HG03066 (cell line): ENCODE measurements around the gene KIF23.

Experiments used
- ATAC-seq: cut with Tn5 transposase; IDR thresholded peaks from one replicate; pipeline ENCODE4 v1.9.1; 2021; ENCODE audit warnings: low read depth; ENCODE audit not compliant: unreplicated experiment

The KIF23 gene

DNA sequence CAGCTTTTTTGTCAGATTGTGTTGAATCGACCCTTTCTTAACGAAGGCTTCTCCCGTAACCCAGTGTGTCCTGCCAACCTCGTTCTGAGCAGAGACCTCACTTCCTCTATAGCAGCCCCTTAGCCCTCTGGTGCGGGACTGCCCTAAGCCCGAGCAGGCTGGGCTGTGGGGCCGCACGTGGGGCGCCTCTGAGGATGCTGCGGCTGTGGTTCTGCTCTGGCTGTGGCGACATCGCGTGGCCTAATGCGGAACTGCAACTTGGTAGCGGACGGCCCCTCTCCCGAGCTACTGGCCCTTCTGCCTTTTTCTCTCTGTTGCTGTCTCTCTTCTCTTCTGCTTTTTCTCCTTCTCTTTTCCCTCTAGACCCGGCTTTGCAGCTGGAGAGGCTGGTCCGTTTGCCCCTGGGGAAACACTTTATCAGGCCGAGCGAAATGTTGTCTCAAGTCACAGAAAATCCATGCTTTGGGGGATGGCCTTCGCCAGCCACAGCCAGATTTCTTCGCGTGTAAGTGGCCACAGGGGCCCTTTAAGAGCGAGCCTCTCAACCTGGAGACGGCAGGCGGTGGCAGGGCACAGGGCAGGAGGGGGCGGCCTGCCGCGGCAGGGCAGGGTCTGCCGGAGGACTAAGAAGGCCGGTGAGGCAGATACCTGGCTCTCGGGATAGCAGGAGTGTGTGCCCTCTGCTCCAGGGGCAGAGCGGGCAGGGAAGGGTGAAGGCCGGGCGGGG is 19.4 kb upstream of the KIF23 start:
- no peak for ATAC-seq

DNA sequence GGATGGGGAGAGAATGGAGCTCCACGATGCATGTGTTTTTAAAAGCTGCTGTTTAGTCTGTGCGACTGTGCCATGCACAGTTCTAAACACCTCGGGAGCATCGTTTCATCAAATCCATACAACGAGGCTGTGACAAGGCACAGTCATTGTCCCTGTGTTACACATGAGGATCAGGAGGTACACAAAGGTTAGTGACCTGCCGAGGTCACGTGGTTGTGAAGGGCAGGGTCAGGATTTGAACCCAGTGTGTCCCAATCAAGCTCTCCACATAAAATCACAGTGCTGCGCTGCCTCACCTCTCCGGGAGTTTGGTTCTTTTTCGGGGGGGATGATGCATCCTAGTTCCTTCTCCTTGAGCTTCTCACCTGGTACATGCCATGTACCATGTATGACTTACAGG is 18.7 kb upstream of the KIF23 start:
- no peak for ATAC-seq

DNA sequence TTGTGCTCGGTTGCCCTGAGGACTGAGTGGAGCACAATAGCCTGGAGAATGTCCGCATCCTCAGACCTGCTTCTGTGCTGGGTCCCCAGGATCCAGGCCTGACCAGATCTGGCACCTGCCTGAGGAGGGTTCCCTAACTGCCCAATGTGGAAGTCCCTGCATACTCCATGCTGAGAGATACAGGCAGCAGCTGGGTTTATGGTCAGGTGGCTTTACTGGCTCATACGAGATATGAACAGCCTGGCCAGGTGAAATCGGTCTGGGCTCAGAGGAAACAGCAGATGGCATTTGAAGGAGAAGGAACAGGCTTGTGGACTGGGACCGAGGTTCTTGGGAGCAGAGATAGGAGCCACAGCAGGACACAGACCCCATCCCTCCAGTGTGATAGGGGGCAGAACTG is 18.2 kb upstream of the KIF23 start:
- ATAC-seq, result no peak

DNA sequence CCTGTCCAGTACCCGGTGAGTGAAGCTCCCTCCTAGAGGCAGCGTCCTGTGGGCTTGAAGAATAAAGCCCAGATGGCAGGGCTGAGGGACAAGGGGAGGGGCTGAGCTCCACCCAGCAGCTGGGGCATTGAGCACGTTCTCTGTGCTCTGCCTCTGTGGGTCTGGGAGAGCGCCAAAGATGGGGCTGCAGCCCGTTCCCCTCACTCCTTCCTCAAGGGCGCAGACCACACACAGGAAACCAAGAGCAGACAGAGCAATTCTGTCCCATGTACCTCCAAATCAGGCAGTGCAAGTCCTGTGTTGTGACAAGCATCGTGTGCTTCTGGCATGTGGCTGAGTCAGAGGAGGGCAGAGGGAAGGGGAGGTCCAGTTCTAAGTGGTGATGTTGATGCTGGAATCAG is 15.7 kb upstream of the KIF23 start:
- no peak for ATAC-seq

DNA sequence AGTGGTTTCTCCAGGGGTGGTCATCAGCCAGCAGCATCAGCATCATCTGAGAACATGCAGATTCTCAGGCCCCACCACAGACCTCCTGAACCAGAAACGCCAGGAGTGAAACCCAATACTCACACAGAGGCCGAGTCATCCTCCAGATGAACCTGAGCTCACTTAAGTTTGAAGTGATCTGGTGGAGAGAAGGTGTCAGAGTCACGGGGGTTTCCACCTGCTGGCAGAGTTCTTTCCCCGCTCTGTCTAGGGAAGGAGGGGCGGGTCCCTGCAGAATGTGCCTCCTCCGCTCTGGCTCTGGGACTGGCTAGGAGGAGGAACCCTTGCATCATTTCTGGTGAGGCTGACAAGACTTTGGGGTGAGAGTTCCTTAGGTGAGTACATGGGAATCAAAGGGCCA is 13.3 kb upstream of the KIF23 start:
- ATAC-seq, result no peak

DNA sequence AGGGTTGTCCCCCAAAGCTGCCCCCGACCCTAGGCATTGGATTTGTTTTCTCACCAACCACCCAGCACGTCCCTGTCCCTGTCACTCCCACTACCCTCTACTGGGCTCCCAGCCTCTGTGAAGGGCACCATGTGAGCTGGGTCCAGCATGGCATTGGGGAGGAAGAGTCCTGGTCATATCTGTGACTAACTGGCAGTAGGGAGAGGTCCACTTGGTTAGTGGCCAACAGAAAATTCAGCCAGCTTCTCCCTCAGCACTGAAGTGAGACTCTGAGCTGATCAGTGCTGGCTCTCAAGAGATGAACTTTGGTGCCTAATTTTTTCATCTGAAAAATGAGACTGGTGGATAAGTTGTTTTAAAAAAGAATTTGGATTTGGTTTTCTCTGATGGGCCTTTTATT is 11.3 kb upstream of the KIF23 start:
- no peak for ATAC-seq

DNA sequence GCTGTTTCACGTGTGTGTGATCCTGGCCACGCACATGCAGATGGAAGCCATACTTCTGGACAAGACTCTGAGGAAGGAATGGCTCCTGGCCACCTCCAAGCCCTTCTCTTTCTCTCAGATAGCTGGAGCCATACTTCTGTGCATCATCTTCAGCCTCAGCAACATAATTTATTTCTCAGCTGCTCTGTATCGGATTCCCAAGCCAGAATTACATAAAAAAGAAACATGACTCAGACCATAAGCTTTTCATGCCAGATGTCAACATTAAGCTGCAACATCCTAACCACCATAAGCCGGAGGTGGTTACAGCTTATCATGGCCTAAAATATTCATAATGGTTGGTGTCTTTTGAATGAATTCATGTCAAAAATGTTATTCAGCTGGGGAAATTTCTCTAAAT is 10.6 kb upstream of the KIF23 start:
- no peak for ATAC-seq

DNA sequence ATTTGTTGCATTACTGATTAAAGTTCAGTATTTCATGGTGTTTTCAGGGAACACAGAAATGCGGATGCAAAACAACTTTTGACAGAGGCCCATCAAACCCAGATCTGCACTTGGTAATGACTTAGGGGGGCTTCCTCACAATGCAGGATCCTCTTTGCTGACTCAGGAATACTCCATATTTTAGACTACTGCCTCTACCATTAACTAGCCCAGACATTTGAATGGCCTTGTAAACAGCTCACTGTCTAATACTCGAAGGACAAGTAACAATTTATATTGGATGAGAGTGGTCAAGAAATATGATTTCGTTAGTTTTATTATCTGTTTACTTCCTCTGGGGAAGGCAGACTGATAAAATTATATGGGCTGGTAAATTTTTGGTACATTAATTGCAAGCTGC is 9.0 kb upstream of the KIF23 start:
- ATAC-seq, result no peak

DNA sequence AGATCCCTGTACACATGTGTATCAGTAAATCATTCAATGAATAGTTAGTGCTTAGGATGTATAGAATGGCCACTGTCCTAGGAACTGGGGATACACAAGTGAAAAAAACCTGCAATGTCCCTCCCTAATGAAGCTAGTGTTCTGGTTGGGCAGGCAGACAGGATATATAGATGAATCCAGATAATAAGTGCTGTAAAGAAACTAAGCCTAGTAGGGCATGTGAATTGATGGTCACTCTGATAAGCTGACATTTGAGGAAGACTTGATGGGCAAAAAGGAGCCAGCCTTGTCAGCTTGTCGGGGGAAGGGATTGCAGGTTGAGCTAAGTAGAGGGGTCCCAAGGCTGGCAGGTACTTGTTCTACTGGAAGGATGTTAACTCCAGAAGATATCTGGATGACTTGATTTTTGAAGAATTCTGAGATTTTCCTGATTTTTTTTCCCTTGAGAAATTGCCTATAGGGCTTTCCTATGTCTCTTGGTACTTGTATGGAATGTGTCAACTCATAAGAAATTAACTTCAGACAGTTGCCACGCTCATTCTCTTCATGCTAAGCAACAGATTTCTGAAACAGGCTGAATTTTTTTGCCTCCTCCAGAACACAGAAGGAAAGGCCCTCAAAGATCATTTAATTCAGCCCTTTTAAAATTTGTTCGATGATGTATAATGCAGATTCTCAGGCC is 6.3 kb upstream of the KIF23 start:
- ATAC-seq, result no peak

DNA sequence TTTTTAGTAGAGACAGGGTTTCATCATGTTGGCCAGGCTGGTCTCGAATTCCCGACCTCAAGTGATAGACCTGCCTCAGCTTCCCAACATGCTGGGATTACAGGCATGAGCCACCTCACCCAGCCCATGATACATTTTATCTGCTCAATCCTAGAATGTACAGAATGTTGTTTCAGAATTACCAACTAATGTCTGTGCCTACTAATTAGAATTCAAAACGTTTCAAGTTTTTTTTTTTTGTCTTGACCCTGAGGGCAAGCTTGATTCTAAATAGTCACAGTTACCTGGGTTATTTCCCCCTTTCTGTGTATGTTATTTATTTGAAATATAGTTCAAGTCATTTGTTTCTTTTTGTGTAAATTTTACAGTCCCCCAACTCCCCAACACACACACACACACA is 5.3 kb upstream of the KIF23 start:
- ATAC-seq, result no peak

DNA sequence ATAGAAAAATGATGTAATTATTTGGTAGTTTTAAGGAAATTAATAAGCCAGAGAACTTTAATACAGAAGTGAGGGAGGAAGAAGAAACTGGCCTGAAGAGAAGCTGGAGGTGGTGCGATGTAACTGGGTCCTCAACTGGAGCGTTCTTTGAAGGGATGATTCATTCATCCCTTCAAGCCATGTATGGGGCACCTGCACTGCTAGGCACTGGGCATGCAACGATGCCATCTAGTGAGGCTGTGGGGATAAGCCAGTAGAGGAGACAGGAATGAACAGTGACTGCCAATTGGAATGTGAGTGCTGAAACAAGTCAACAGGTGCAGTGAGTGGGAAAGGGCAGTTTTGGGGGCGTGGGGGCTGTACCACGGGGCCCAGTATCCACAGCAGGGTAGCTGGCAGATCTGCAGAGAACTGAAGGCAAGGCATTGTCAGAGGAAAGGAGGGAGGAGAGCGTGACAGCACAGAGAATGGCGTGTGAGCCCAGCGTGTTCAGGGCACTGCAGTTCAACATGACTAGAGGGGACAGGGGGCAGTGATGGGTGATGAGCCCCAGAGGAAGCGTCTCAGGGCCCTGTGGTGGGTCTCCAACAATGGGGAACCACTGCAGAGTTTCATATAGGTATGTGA is 3.8 kb upstream of the KIF23 start:
- no peak for ATAC-seq

DNA sequence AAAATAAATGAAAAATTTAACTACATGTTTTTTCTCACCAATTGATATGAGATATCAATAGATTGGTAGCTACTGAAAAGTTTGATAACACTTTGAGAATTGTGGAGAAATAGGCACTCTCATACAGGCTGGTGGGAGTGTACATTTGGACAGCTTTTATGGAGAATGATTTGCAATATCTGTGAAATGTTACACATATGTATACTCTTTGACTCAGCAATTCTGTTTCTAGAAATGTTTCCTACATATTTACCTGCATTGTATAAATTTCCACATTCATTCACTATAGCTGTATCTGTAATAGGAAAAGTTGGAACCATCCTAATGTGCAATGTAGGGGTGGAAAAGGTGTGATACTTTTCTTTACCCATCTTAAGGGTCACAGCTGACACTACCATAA is 1.9 kb upstream of the KIF23 start:
- ATAC-seq, result no peak

DNA sequence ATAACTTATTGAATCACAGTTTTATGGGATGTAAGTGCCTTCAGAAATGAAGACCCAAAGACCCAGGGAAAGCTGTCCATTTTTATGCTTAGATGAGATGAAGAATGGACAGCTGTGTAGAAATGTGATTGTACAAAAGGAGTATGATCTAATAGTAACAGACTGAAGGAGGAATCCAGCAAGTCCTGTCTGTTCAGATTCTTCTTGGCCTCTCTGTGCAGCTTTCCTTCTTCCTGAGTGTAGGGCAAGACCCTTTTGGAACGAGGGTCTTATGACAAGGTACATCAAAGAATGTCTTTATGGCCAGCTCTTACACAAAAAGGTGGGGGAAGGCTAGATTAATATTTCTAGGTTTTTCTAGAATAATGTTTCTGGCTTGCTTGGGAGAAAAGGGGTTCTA is 1.4 kb upstream of the KIF23 start:
- ATAC-seq, result no peak

DNA sequence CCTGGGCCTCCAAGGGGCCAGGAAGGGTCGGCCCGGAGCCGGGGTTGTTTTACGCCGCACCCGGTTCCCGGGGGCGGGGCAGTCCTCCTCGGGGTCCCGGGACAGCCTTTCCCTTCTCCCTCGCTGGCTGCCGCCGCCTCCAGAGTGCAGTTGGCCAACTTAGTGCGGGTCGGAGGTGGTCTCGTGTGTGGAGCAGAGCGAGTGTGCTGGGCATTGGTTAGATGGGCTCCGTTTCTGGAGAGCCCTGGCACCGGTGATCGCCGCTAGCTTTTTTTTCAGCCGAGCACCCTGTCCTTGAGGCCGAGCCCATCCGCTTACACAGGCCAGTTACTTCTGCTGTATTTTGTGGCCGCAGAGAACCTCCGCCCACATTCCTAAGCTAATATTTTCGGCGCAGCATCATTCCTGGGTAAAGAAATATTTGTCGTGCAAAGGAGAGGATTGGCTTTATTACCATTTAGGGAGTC is 585 bp downstream of the KIF23 start:
- peak; percentile 24 for ATAC-seq

DNA sequence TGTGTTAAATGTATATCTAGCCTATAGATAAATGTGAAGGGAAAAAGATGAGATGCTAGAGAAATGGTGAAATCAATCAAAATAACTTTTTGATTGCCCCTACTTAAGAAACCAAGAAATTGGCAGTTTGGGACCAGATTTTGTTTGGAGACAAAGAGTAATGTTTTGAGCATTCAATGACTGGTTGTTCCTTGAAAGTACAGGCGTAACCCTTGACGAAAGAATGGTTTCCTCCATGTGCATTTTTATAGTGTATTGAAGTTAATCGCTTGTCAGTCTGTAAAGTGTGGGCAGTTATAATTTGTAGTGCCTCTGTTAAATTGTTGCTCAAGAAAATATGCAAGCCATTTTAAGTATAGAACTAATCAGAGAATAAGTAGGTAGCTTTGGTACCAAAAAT is 1.2 kb downstream of the KIF23 start:
- no peak for ATAC-seq

DNA sequence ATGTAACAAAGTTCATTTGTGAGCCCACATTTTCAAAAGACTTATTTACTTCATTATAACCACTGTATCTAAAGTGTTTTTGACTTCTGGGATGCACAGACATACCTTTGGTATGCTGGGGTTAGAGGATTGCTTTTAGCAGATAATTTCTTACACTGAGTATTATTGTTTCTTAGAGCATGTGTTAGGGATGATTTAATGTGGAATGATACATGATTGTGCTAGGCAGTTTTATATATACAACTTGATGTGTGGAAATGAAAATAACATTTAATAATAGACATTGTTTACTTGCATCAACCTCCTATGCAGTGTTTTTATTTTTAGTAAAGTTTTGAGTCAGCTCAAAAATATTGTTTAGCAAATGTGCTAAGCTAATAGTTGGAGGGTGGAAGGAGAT is 3.4 kb downstream of the KIF23 start:
- ATAC-seq, result no peak

DNA sequence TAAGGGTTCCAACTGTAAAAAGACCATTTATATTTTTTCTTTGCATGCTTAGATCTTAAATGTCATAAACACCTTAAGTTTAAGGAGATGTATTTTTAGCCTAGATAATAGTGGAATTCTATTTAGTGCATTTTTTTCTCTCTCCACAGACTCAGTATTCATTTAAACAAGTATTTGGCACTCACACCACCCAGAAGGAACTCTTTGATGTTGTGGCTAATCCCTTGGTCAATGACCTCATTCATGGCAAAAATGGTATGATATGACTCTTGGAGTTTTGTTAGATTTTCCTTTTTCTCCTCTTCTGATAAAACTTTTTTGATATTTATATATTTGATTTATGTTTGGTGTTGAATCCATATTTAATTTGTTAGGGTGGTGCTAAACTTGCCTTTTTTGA is 7.3 kb downstream of the KIF23 start:
- no peak for ATAC-seq

DNA sequence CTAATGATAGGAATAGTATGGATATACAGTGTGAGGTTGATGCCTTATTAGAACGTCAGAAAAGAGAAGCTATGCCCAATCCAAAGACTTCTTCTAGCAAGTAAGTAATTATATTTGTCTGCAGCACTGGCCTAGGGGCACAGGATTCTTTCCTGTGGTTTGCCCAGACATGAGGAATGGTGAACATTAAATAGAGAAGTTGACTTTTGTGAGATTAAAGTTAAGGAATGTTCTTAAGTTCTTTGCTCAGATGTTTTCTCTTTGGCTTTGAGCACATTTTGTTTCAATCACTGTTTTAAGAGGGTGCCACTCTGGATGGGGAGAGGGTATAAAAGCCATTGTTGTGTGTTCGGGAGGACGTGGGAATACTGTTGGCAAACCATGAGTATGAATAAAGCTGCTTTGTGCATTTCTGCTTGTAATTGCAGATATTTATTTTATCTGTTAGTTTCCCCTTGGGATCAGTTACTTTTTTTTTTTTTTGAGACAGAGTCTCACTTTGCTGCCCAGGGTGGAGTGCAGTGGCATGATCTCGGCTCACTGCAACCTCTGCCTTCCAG is 8.3 kb downstream of the KIF23 start:
- ATAC-seq, result no peak

DNA sequence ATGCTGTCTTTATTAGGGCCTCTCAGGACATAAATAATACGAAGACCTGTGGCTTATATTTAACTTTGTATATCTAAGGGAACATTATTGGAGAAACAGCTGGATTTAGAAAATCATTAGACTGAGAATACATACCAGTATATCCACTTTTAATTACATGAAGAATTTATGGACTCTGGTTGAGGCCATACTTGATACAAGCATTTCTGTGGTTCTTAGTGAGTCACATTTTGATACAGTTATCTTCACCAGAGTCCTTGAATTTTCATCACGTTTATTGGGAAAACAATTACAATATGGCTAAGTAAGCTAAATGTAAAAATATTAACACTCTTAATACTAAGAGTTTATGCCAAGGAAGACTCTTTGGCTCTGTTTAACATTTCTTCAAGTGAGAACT is 9.9 kb downstream of the KIF23 start:
- ATAC-seq, result no peak

DNA sequence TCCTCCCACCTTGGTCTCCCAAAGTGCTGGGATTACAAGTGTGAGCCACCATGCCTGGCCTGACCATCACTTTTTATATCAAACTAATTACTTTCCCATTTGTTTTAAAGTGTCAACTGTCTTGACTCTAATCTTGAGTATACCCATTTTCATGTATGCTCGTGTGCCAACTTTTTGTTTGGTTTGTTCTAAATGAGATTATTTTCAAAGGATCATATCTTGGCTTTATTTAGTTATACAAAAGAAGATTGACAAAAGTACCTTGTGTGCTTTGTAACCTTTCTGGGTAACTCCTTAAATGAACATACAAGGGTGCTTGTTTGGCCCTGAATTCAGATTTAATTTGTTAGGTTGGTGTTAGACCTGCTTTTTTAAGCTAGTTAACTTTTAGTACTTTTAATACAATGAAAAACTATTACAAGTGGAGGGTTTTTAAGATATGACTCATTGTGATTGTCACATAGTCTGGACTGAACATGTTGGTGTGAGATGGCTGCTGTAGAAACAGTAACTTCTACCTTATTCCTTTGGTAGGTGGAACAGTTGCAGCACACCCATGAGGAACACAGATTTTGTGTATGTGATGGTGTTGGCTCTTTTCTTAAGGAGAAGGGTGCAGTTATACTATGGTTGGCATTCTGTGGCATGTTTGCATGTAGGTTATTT is 10.7 kb downstream of the KIF23 start:
- no peak for ATAC-seq

DNA sequence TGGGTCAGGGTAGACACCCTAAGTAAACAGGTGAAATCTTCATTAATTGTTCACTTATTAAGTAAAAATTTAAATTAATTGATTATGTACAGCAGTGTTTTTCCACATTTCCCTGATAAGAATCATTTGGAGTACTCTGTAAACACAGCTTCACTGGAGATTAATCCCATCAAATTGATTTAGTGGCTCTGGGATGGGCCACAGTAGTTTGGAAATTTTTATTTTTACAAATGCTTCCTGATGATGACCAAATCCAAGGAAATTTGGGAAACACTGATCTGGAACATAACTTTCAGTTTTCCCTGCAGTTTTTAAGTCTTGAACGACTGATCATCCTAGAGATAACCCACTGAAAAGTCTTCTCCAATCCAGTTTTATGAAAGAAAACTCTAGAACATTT is 19.7 kb downstream of the KIF23 start:
- ATAC-seq, result no peak
